Keratinocyte (primary cell): Measurements from ENCODE around the gene ELOA.

ENCODE experiments used
- EZH2 ChIP-seq: IDR thresholded peaks from one replicate; pipeline ENCODE4 v1.6.1; 2012; ENCODE audit warnings: inconsistent platforms, mild to moderate bottlenecking, low read length, moderate library complexity
- TF ChIP-seq, protein P1 (sequence below), 3 experiments: IDR thresholded peaks in 1 of 3; conservative IDR thresholded peaks in 1 of 3; optimal IDR thresholded peaks in 1 of 3; 2 replicates in 2 of 3; 3 replicates in 1 of 3; pipeline versions ENCODE3 to v1.5.1; 2011; ENCODE audit warnings: low read length in 3 of 3, mild to moderate bottlenecking in 3 of 3, moderate library complexity in 2 of 3, control low read depth in 1 of 3, inconsistent platforms in 1 of 3; ENCODE audit not compliant: insufficient read depth in 2 of 3; ENCODE audit errors: extremely low read depth in 1 of 3

DNA sequence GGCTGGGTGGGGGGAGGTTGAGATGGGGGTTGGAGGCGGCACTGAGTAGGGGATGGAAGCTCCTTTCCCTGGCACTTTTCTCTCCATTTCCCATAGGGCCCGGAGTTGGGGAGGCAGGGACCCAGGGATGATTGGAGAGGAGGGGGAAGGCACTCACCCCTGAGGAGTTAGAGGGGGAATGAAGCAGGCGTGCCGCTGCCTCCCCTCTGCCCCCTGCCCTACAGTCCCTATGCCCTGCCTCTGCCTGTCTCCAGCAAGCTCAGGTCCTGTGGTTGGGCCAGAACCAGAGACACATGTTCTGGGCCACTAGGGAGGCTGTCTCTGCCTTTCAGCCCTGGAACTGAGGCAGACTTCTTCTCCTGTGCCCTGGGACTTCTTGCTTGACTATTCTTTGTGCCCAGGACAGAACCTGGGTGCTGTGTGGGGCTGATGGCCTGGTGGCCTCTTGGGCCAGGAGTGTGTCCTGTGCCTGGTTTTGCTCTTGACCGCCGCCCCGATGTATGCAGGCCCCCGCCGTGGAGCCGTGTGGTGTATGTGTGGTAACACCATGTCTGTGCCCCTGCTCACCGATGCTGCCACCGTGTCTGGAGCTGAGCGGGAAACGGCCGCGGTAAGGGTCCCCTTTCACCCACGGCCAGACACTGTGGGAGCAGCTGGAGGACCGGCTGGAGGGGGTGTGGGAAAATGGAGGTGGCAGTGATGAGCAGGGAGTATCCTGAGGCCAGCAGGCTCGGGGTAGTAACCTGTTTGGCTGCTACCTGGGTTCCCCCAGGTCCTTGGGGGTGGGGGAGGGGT is 49.1 kb downstream of the ELOA start:
- TF ChIP-seq, protein P1, sequence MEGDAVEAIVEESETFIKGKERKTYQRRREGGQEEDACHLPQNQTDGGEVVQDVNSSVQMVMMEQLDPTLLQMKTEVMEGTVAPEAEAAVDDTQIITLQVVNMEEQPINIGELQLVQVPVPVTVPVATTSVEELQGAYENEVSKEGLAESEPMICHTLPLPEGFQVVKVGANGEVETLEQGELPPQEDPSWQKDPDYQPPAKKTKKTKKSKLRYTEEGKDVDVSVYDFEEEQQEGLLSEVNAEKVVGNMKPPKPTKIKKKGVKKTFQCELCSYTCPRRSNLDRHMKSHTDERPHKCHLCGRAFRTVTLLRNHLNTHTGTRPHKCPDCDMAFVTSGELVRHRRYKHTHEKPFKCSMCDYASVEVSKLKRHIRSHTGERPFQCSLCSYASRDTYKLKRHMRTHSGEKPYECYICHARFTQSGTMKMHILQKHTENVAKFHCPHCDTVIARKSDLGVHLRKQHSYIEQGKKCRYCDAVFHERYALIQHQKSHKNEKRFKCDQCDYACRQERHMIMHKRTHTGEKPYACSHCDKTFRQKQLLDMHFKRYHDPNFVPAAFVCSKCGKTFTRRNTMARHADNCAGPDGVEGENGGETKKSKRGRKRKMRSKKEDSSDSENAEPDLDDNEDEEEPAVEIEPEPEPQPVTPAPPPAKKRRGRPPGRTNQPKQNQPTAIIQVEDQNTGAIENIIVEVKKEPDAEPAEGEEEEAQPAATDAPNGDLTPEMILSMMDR (optimal IDR thresholded peaks at IDR 0.05 in 1 of 3, IDR thresholded peaks at IDR 0.05 in 1 of 3, conservative IDR thresholded peaks at IDR 0.05 in 1 of 3; ENCODE audit: extremely low read depth in 1 of 3, insufficient read depth in 2 of 3, low read length in 3 of 3), result no peak
- TF ChIP-seq EZH2, result no peak
